ENCODE measurements around the gene DTNA. TPM values are rescaled to one million over a fixed set of nuclear protein-coding genes. Genes with fewer than 3 reads are reported as not detected.
A peak's percentile ranks its signal among the peaks of the same experiment; 100 is the strongest.

DTNA gene
- total and polyA plus RNA-seq, 5 donors: 131 to 175 (median 146) TPM

DNA sequence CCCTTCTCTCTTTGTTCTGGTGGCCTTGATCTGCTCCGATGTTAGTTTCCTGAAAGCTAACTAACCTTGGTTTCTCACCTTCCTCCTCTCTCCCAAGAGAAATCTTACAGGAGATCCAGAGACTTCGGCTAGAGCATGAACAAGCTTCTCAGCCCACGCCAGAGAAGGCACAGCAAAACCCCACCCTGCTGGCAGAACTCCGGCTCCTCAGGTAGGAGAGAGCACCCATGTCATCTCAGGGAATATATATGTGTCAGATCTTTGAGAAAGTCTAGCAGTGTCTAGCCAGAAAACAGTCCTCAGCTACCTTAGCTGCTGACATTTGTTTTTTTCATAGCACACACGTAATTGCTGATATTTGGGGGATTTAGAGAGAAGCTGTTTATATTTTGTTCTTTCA lies 148.1 kb downstream of the DTNA start:
- Histone ChIP-seq H3K9me3 (ENCODE audit: control insufficient read depth, low read length) (no peaks in the 10 kb centered on the region), H3K4me1 (ENCODE audit: control insufficient read depth, insufficient read depth, low read length) (no peaks in the 10 kb centered on the region), H3K27me3 (ENCODE audit: control insufficient read depth, insufficient read depth) (no peaks in the 10 kb centered on the region), H3K27ac (ENCODE audit: low read length) (no peak overlapping the region), H3K4me3 (ENCODE audit: low read length) (no peak overlapping the region)
- intact Hi-C loops (cut with DNase I): no loop called here
- DNase-seq (no peak), ATAC-seq (no peak)
- 89% methylated on average over 5 of the region's 5 CpGs for WGBS

DNA sequence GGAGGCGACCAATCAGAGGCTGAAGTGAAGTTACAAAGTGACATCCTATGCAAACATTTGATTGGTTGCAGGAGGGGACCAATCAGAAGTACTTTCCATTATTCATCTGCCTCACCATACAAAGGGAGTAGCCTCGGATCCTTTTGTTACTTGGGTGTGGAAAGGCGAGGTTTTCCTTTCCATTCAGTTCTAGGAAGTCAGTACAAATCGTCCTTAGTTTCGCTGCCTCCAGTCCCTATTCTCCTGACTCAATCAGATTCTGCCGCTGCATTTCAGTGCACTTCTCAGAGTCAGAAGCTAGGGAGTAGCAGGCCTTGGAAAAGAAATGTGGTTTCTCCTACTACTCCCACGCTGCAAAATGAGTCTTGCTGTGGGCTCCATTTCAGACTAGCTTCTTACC lies 149.4 kb downstream of the DTNA start:
- H3K9me3 ChIP-seq (ENCODE audit: control insufficient read depth, low read length): no peaks in the 10 kb centered on the region
- H3K4me1 ChIP-seq (ENCODE audit: control insufficient read depth, insufficient read depth, low read length): no peaks in the 10 kb centered on the region
- H3K4me3 ChIP-seq (ENCODE audit: low read length): no peak overlapping the region
- WGBS: 91% methylated on average over 7 of the region's 7 CpGs
- H3K27me3 ChIP-seq (ENCODE audit: control insufficient read depth, insufficient read depth): no peaks in the 10 kb centered on the region
- H3K27ac ChIP-seq (ENCODE audit: low read length): no peak overlapping the region
- ATAC-seq: no peak
- intact Hi-C loops (cut with DNase I): no loop called here
- DNase-seq: no peak

DNA sequence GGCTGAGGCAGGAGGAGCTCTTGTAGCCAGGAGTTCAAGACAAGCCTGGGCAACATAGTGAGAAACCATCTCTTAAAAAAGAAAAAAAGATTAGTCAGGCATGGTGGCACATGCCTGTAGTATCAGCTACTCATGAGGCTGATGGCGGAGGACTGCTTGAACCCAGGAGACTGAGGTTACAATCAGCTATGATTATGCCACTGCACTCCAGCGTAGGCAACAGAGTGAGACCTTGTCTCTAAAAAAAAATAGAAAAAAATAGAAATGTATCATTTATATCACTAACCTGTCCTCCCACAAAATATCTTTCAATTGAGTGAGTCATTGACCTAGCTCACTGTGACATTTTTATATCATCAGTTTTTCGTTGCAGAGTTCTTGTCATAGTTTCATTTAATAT lies 152.5 kb downstream of the DTNA start:
- H3K9me3 ChIP-seq (ENCODE audit: control insufficient read depth, low read length): no peaks in the 10 kb centered on the region
- no peak for DNase-seq
- no peaks in the 10 kb centered on the region for H3K27me3 ChIP-seq (ENCODE audit: control insufficient read depth, insufficient read depth)
- intact Hi-C loops (cut with DNase I): loop anchor here in 1 of 4 donors (10.0 kb wide), 1 partner anchor 62 kb away; no protein-coding TSS in a partner anchor
- H3K4me3 ChIP-seq (ENCODE audit: low read length): no peak overlapping the region
- H3K27ac ChIP-seq (ENCODE audit: low read length): no peak overlapping the region
- no peaks in the 10 kb centered on the region for H3K4me1 ChIP-seq (ENCODE audit: control insufficient read depth, insufficient read depth, low read length)
- no peak for ATAC-seq
- 92% methylated on average over 3 of the region's 3 CpGs for WGBS

DNA sequence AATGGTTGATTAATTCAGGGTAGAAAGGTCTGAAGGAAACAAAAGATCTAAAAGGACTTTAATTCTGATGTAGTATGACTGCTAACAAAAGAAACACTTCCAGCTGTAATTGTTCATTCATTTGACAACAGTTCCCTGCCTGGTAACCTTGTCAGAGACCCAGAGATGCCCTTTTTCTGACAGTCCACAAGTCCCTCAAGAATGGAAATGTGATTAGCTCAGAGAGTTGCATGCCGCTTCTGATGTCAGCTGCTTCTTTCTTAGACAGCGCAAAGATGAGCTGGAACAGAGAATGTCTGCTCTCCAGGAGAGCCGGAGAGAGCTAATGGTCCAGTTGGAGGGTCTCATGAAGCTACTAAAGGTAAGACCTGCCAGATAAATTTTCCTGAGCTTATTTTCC lies 153.6 kb downstream of the DTNA start:
- no peaks in the 10 kb centered on the region for H3K4me1 ChIP-seq (ENCODE audit: control insufficient read depth, insufficient read depth, low read length)
- WGBS: 91% methylated on average over 3 of the region's 3 CpGs
- intact Hi-C loops (cut with DNase I): loop anchor here in 1 of 4 donors (10.0 kb wide), 1 partner anchor 61 kb away; no protein-coding TSS in a partner anchor
- no peak for ATAC-seq
- H3K27ac ChIP-seq (ENCODE audit: low read length): no peak overlapping the region
- no peaks in the 10 kb centered on the region for H3K9me3 ChIP-seq (ENCODE audit: control insufficient read depth, low read length)
- no peaks in the 10 kb centered on the region for H3K27me3 ChIP-seq (ENCODE audit: control insufficient read depth, insufficient read depth)
- no peak overlapping the region for H3K4me3 ChIP-seq (ENCODE audit: low read length)
- no peak for DNase-seq

DNA sequence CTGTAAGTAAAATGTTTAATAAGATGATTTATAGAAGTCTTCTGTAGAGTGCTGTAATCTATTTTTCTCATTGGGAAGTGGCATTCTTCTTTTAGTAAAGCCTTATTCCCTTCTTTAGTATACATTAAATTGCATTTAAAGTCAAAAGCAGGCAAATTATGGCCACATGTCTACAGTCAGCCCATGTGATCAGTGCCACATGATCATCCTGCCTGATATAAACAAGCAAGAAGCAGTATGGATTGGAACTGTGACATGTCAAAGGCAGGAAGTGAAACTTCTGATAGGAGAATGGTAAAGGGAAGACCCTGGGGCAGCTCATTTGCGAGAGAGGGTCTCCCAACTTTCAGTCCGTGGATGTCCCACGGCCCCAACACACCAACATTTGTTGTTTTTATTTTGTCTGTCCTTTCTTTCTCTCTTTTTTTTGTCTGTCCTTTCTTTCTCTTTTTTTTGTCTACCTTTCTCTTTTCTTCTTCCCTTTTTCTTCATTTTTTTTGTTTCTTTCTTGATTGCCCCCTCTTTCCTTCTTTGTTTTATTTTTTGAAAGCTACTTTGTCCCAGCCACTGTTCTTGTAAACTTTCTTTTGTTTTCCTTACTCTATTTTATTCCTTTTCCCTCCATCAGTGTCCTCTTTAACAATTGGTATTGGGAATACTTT lies 154.9 kb downstream of the DTNA start:
- Histone ChIP-seq H3K4me3 (ENCODE audit: low read length) (no peak overlapping the region), H3K9me3 (ENCODE audit: control insufficient read depth, low read length) (no peaks in the 10 kb centered on the region), H3K4me1 (ENCODE audit: control insufficient read depth, insufficient read depth, low read length) (no peaks in the 10 kb centered on the region), H3K27ac (ENCODE audit: low read length) (no peak overlapping the region), H3K27me3 (ENCODE audit: control insufficient read depth, insufficient read depth) (no peaks in the 10 kb centered on the region)
- WGBS: 93% methylated on average over 3 of the region's 3 CpGs
- intact Hi-C loops (cut with DNase I): loop anchor here in 1 of 4 donors (10.0 kb wide), 1 partner anchor 60 kb away; no protein-coding TSS in a partner anchor
- ATAC-seq: no peak
- DNase-seq: no peak

DNA sequence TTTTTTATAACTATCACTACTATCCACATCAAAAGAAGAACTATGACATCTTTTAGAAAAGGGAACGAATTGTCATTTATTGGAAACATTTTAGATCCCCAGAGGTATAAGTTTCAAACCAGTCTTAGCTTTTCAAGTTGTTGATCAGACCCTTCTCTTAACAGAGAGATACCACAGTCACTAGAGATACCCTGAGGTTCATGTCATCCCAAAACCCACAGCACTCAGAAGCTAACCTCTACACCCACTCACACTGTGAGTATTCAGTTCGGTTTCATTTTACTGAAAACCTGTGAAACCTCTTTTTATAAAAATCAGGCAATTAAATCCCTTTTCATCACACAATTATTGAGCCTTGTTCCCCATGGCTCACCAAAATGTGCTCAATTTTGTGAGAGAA lies 156.2 kb downstream of the DTNA start:
- no peak overlapping the region for H3K4me3 ChIP-seq (ENCODE audit: low read length)
- no peaks in the 10 kb centered on the region for H3K4me1 ChIP-seq (ENCODE audit: control insufficient read depth, insufficient read depth, low read length)
- 89% methylated on average over 2 of the region's 2 CpGs for WGBS
- no peak for ATAC-seq
- no peaks in the 10 kb centered on the region for H3K9me3 ChIP-seq (ENCODE audit: control insufficient read depth, low read length)
- H3K27ac ChIP-seq (ENCODE audit: low read length): no peak overlapping the region
- intact Hi-C loops (cut with DNase I): loop anchor here in 1 of 4 donors (10.0 kb wide), 1 partner anchor 58 kb away; no protein-coding TSS in a partner anchor
- H3K27me3 ChIP-seq (ENCODE audit: control insufficient read depth, insufficient read depth): no peaks in the 10 kb centered on the region
- DNase-seq: no peak

DNA sequence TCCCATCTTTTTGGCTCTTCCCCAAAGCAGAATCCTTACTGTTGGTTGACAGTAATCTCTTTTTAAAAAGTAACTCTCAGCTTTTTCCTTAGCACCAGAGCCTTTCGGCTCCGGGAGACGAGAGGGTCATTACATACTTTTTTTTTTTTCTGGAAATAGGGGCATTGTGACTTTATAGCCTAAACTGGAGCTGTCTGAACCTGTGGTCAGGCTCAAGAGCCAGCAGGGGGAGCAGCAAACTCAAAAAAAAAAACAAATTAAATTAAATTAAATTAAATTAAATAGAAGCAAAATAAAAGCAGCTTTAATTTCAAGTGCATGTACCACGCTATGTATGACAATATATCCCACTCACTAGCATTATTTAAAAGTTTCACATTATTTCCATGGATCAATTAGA lies 156.6 kb downstream of the DTNA start:
- WGBS: 59% methylated on average over 4 of the region's 4 CpGs
- DNase-seq: no peak
- intact Hi-C loops (cut with DNase I): loop anchor here in 1 of 4 donors (10.0 kb wide), 1 partner anchor 58 kb away; no protein-coding TSS in a partner anchor
- H3K27me3 ChIP-seq (ENCODE audit: control insufficient read depth, insufficient read depth): no peaks in the 10 kb centered on the region
- H3K4me1 ChIP-seq (ENCODE audit: control insufficient read depth, insufficient read depth, low read length): no peaks in the 10 kb centered on the region
- ATAC-seq: no peak
- H3K27ac ChIP-seq (ENCODE audit: low read length): no peak overlapping the region
- H3K4me3 ChIP-seq (ENCODE audit: low read length): no peak overlapping the region
- no peaks in the 10 kb centered on the region for H3K9me3 ChIP-seq (ENCODE audit: control insufficient read depth, low read length)

DNA sequence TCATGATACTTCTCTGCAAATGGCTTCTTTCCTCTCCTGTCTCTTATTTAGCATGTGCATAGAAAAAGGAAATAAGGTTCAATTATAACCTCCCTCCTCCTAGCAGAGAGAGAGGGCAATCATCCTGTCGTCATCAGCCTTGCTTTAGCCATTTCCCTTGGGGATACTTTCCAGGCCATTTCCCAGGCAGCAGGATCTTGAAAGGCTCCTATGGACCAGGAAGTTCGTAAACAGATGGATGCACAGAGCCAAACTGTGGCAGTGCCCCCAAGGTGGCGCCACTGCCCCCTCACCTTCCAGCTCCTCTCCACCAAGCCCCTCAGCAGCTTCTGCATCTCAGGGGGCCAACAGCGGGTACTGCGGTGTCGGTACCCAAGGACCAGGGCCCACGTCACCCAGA lies 157.4 kb downstream of the DTNA start:
- H3K27ac ChIP-seq (ENCODE audit: low read length): peak overlapping the region; percentile 47
- H3K9me3 ChIP-seq (ENCODE audit: control insufficient read depth, low read length): no peaks in the 10 kb centered on the region
- H3K4me1 ChIP-seq (ENCODE audit: control insufficient read depth, insufficient read depth, low read length): no peaks in the 10 kb centered on the region
- no peak overlapping the region for H3K4me3 ChIP-seq (ENCODE audit: low read length)
- DNase-seq (peak; percentile 28 to 53 (median 46)), ATAC-seq (peak; percentile 57 to 66)
- no peaks in the 10 kb centered on the region for H3K27me3 ChIP-seq (ENCODE audit: control insufficient read depth, insufficient read depth)
- intact Hi-C loops (cut with DNase I): loop anchor here in 1 of 4 donors (10.0 kb wide), 1 partner anchor 57 kb away; no protein-coding TSS in a partner anchor
- 39% methylated on average over 7 of the region's 7 CpGs for WGBS

DNA sequence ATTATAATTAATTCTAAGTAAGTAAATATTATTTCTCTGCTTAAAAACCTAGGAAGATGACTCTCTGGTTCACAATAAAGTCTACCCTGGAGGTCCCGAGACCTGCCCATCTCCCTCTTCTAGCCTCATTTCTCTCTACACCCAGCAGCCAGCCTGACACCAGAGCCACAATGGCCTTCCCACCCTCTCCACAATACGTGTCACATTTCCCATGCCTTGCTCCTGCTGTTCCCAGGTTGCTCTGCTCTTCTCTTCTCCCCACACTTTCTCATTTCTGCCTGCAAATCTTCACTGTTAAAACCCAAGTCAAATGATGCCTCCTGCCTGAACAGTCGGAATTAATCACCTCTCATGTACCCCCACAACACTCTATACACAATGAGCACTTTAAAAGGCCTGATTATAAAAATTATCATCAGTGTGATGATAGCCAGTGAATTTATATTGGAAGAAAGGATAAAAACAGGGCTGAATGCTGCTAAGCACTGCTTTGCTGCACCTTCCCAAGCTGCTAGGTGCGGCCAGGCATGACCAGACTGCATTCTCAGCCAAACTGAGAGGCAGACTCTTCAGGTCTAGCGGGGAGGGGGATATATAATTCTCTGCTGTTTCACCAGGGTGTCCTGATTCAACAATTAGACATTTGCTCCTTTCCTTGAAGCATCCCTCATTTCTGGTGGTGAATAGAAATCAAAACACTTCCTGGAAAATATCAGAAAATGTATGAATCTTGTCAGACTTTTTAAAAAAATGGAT lies 160.6 kb downstream of the DTNA start:
- H3K4me3 ChIP-seq (ENCODE audit: low read length): no peak overlapping the region
- H3K4me1 ChIP-seq (ENCODE audit: control insufficient read depth, insufficient read depth, low read length): no peaks in the 10 kb centered on the region
- H3K9me3 ChIP-seq (ENCODE audit: control insufficient read depth, low read length): no peaks in the 10 kb centered on the region
- 85% methylated on average over 5 of the region's 5 CpGs for WGBS
- ATAC-seq (no peak), DNase-seq (no peak)
- H3K27ac ChIP-seq (ENCODE audit: low read length): no peak overlapping the region
- intact Hi-C loops (cut with DNase I): loop anchor here in 1 of 4 donors (5.0 kb wide), 1 partner anchor 112 kb away; no protein-coding TSS in a partner anchor
- H3K27me3 ChIP-seq (ENCODE audit: control insufficient read depth, insufficient read depth): no peaks in the 10 kb centered on the region

DNA sequence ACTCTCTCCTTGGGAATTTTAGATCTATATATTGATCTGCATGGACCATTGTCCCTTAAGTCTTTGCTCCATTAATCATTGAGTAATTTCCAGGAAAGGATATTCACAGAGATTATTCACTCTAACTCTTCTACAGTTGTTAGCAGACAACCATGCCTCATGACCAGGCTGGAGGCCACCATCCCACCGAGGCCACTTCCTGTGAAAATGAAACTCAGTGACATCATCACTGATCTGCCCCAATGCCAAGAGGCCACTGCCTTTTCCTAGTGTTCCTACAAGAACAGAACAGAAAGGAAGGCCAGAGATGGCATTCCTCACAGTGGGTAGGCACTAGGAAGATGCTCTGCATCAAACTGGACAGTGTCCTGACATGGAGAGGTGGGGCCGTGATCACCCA lies 161.3 kb downstream of the DTNA start:
- intact Hi-C loops (cut with DNase I): loop anchor here in 1 of 4 donors (5.0 kb wide), 1 partner anchor 111 kb away; no protein-coding TSS in a partner anchor
- H3K27ac ChIP-seq (ENCODE audit: low read length): no peak overlapping the region
- ATAC-seq: no peak

DNA sequence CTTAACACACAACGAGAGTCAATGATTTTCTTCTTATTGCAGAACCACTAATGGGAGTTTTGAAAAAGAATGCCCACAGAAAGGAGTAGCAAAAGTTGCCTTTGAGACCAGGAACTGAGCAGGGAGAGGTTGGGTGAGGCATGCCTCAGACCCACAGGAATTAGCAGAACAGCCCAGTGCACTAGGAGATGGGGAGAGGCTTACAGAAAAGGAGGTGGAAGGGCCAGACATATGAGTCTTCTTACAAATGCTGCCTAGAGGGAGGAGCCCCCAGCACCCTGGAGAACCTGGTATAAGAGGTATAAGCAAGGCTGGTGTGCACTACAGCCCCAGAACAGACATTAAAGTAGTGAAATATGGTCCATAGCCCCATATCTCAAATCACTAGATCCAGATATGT lies 162.0 kb downstream of the DTNA start:
- Histone ChIP-seq H3K27ac (ENCODE audit: low read length) (no peak overlapping the region), H3K4me3 (ENCODE audit: low read length) (no peak overlapping the region), H3K27me3 (ENCODE audit: control insufficient read depth, insufficient read depth) (no peaks in the 10 kb centered on the region), H3K9me3 (ENCODE audit: control insufficient read depth, low read length) (no peaks in the 10 kb centered on the region), H3K4me1 (ENCODE audit: control insufficient read depth, insufficient read depth, low read length) (no peaks in the 10 kb centered on the region)
- ATAC-seq: no peak
- 88% methylated on average over 1 of the region's 1 CpG for WGBS
- no peak for DNase-seq
- intact Hi-C loops (cut with DNase I): loop anchor here in 1 of 4 donors (5.0 kb wide), 1 partner anchor 110 kb away; no protein-coding TSS in a partner anchor

More for the DNA sequence above, 161.3 kb downstream of the DTNA start:
- Histone ChIP-seq H3K27me3 (ENCODE audit: control insufficient read depth, insufficient read depth) (no peaks in the 10 kb centered on the region), H3K4me3 (ENCODE audit: low read length) (no peak overlapping the region), H3K4me1 (ENCODE audit: control insufficient read depth, insufficient read depth, low read length) (no peaks in the 10 kb centered on the region), H3K9me3 (ENCODE audit: control insufficient read depth, low read length) (no peaks in the 10 kb centered on the region)
- no peak for DNase-seq
- WGBS: 70% methylated on average over 2 of the region's 2 CpGs
